Naive thymus-derived CD8-positive, alpha-beta T cell (primary cell): ENCODE measurements around the gene RNF10. TPM values are rescaled to one million over a fixed set of nuclear protein-coding genes. Genes with fewer than 3 reads are reported as not detected.

Experiments
- polyA plus RNA-seq, 3 donors: library from polyadenylated mRNA; unstranded; fragments of 300-500 nt; fragmentation: Illumina TruSeq; gene quantifications; one replicate each; pipeline ENCODE4 v1.2.3, GENCODE V29; 2021
- total RNA-seq, 8 experiments: library from RNA in 2 of 8; stranded (reverse) in 2 of 8; gene quantifications; one replicate each; pipeline ENCODE4 v1.2.3 and lab custom pipeline; 2021 to 2026

Gene RNF10
- total and polyA plus RNA-seq, 5 experiments from 2014 or later = 84.3 to 247 (median 119) TPM

Other genes with a start within 250 kb of the RNF10 start
- gene RNU4-2, start 242.5 kb upstream of the RNF10 start, total RNA-seq = 1,000 to 10,000 TPM; 4,355 to 8,006 TPM
- gene RNU4-2, start 242.5 kb upstream of the RNF10 start, polyA plus RNA-seq = 10 to 100 TPM in 1 of 3 donors, not detected in 2; 79.6 TPM
- gene RNU4-1, start 241.1 kb upstream of the RNF10 start, total RNA-seq = 100 to 1,000 TPM; 519 to 934 TPM
- not detected for gene RNU4-1, start 241.1 kb upstream of the RNF10 start, polyA plus RNA-seq
- gene SIRT4, start 232.0 kb upstream of the RNF10 start, total RNA-seq = 1 to 10 TPM; 2.4 to 4.1 TPM
- 1 to 10 TPM; 1.9 to 3.2 (median 2.2) TPM for gene SIRT4, start 232.0 kb upstream of the RNF10 start, polyA plus RNA-seq
- not detected for gene PLA2G1B, start 206.6 kb upstream of the RNF10 start, total RNA-seq
- under 1 TPM; 0.40 to 0.77 (median 0.75) TPM for gene PLA2G1B, start 206.6 kb upstream of the RNF10 start, polyA plus RNA-seq
- not detected for gene MSI1, start 165.2 kb upstream of the RNF10 start, total RNA-seq
- gene MSI1, start 165.2 kb upstream of the RNF10 start, polyA plus RNA-seq = not detected
- gene COX6A1, start 96.2 kb upstream of the RNF10 start, total RNA-seq = 100 to 1,000 TPM; 131 to 150 TPM
- gene COX6A1, start 96.2 kb upstream of the RNF10 start, polyA plus RNA-seq = 100 to 1,000 TPM; 683 to 799 (median 722) TPM
- gene TRIAP1, start 88.0 kb upstream of the RNF10 start, total RNA-seq = 10 to 100 TPM; 21.9 to 25.3 TPM
- 10 to 100 TPM; 54.1 to 65.2 (median 63.7) TPM for gene TRIAP1, start 88.0 kb upstream of the RNF10 start, polyA plus RNA-seq
- 10 to 100 TPM; 24.1 to 28.0 TPM for gene GATC, start 87.9 kb upstream of the RNF10 start, total RNA-seq
- 10 to 100 TPM; 14.6 to 19.2 (median 17.5) TPM for gene GATC, start 87.9 kb upstream of the RNF10 start, polyA plus RNA-seq
- gene SRSF9, start 64.6 kb upstream of the RNF10 start, total RNA-seq = 100 to 1,000 TPM; 157 to 164 TPM
- gene SRSF9, start 64.6 kb upstream of the RNF10 start, polyA plus RNA-seq = 100 to 1,000 TPM; 181 to 198 (median 191) TPM
- 10 to 100 TPM; 57.0 to 57.8 TPM for gene DYNLL1, start 38.2 kb upstream of the RNF10 start, total RNA-seq
- gene DYNLL1, start 38.2 kb upstream of the RNF10 start, polyA plus RNA-seq = 100 to 1,000 TPM; 156 to 192 (median 179) TPM
- gene COQ5, start 5.2 kb upstream of the RNF10 start, total RNA-seq = 10 to 100 TPM; 24.5 to 25.2 TPM
- 10 to 100 TPM; 32.8 to 49.1 (median 39.1) TPM for gene COQ5, start 5.2 kb upstream of the RNF10 start, polyA plus RNA-seq
- 10 to 100 TPM; 68.7 to 75.7 TPM for gene POP5, start 47.0 kb downstream of the RNF10 start, total RNA-seq
- gene POP5, start 47.0 kb downstream of the RNF10 start, polyA plus RNA-seq = 100 to 1,000 TPM; 121 to 126 (median 124) TPM
- gene CABP1, start 106.3 kb downstream of the RNF10 start, total RNA-seq = under 1 TPM in 1 of 2 experiments, not detected in 1; 0.34 TPM
- not detected for gene CABP1, start 106.3 kb downstream of the RNF10 start, polyA plus RNA-seq
- 10 to 100 TPM; 40.7 to 44.6 TPM for gene MLEC, start 152.8 kb downstream of the RNF10 start, total RNA-seq
- gene MLEC, start 152.8 kb downstream of the RNF10 start, polyA plus RNA-seq = 10 to 100 TPM; 32.7 to 41.2 (median 36.0) TPM
- gene UNC119B, start 176.1 kb downstream of the RNF10 start, total RNA-seq = 10 to 100 TPM; 23.3 to 24.2 TPM
- gene UNC119B, start 176.1 kb downstream of the RNF10 start, polyA plus RNA-seq = 10 to 100 TPM in 1 of 3 donors, 1 to 10 TPM in 2; 9.6 to 11.5 (median 9.7) TPM
- 10 to 100 TPM; 14.7 to 15.6 TPM for gene ACADS, start 191.5 kb downstream of the RNF10 start, total RNA-seq
- 10 to 100 TPM; 17.7 to 25.7 (median 22.7) TPM for gene ACADS, start 191.5 kb downstream of the RNF10 start, polyA plus RNA-seq